Left lung (tissue), 10 donors: Measurements from ENCODE around the gene CLDN12. TPM values are rescaled to one million over a fixed set of nuclear protein-coding genes. Genes with fewer than 3 reads are reported as not detected.

Experiments
- ATAC-seq: fragments of 200-7000 bp; cut with Tn5 transposase; one replicate; pipeline ENCODE4 v1.9.1; 2020; ENCODE audit warnings: moderate library complexity
- DNase-seq, 4 donors: peaks; one replicate each; pipeline ENCODE4 v3.0.0-alpha.2; 2013 to 2020
- H3K27ac ChIP-seq, 2 donors: fragments of 200-600 bp; sonication (generic) in 1 of 2; one replicate each; pipeline versions ENCODE4 v1.5.0 to v1.8.0; 2020 to 2021
- H3K27me3 ChIP-seq, 2 donors: fragments of 200-600 bp; sonication (generic) in 1 of 2; one replicate each; pipeline versions ENCODE4 v1.5.0 to v1.8.0; 2020 to 2021
- H3K36me3 ChIP-seq, 2 donors: fragments of 200-600 bp; sonication (generic) in 1 of 2; one replicate each; pipeline versions ENCODE4 v1.5.0 to v1.8.0; 2020 to 2021
- H3K4me1 ChIP-seq, 2 donors: fragments of 200-600 bp; one replicate each; pipeline ENCODE4 v1.8.0; 2021
- H3K4me3 ChIP-seq, 2 donors: fragments of 200-600 bp; sonication (generic) in 1 of 2; one replicate each; pipeline versions ENCODE4 v1.5.0 to v1.8.0; 2020 to 2021; ENCODE audit warnings: mild to moderate bottlenecking in 1 of 2
- H3K9me3 ChIP-seq, 2 donors: fragments of 200-600 bp; sonication (generic) in 1 of 2; one replicate each; pipeline versions ENCODE4 v1.5.0 to v1.8.0; 2020 to 2021
- CTCF ChIP-seq, 2 donors: fragments of 200-600 bp; sonication (generic) in 1 of 2; IDR thresholded peaks; one replicate each; pipeline versions ENCODE4 v1.5.0 to v1.8.0; 2021; ENCODE audit warnings: antibody characterized with exemption in 2 of 2
- intact Hi-C, 2 donors: fragments of 100-400 bp; cut with DNase I; formaldehyde crosslinking; loops; one replicate each; pipeline versions ENCODE4 v1.11.2 to v1.14.2; 2022
- polyA plus RNA-seq, 6 donors: library from polyadenylated mRNA; unstranded; fragments of 120-200 nt; gene quantifications; one replicate each; pipeline ENCODE4 v1.2.1, GENCODE V29; 2013; ENCODE audit not compliant: insufficient read length in 6 of 6
- total RNA-seq, 2 donors: library from RNA; stranded (reverse); fragmentation: NEBNext Ultra II Directional; extraction: Animal tissue kit (Norgen Biotek cat#: 25700); gene quantifications; one replicate each; pipeline ENCODE4 v1.2.1, GENCODE V29; 2021
- donor health status: DM: no; HTN: yes; CAD: no.
- donor health status: DM: no; HTN: no; CAD: no.

The CLDN12 gene
- total and polyA plus RNA-seq, 8 donors: 37.9 to 51.0 (median 46.7) TPM

GRCh38 chr7:90402785-90403173 is 482 bp upstream of the CLDN12 start:
- intact Hi-C loops: no loop called here
- ATAC-seq: no peak
- peaks cover 0 to 14% of the 10 kb centered on the region in 2 donors for H3K36me3 ChIP-seq

DNA sequence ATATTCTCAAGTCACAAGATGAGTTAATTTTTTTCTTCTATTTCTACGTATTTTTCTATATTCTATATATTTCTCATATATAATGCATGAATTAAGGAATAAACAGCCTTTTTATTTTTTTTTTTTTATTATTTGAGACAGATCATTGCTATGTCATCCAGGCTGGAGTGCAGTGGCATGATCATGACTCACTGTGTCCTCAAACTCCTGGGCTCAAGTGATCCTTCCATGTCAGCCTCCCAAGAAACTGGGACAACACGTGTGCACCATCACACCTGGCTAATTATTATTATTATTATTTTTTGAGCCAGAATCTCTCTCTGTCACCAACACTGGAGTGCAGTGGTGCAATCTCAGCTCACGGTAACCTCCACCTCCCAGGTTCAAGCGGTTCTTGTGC is 1.5 kb downstream of the CLDN12 start:
- peaks cover 0 to 23% of the 10 kb centered on the region in 2 donors for H3K36me3 ChIP-seq
- H3K27me3 ChIP-seq: no peaks in the 10 kb centered on the region
- H3K4me3 ChIP-seq: peak overlapping the region in 1 of 2 donors; percentile 52
- intact Hi-C loops: no loop called here
- ATAC-seq (no peak), DNase-seq (peak in 1 of 4 donors; percentile 40)
- peak overlapping the region; percentile 81 to 95 for H3K27ac ChIP-seq
- TF ChIP-seq CTCF (IDR thresholded peaks at IDR 0.05): no peak
- no peaks in the 10 kb centered on the region for H3K9me3 ChIP-seq
- H3K4me1 ChIP-seq: peaks cover 4 to 11% of the 10 kb centered on the region in 2 donors

More at GRCh38 chr7:90402785-90403173, 482 bp upstream of the CLDN12 start:
- peak overlapping the region; percentile 81 to 95 for H3K27ac ChIP-seq
- TF ChIP-seq CTCF (IDR thresholded peaks at IDR 0.05): no peak
- H3K4me1 ChIP-seq: peaks cover 4 to 11% of the 10 kb centered on the region in 2 donors
- H3K4me3 ChIP-seq: peak overlapping the region; percentile 52 to 53
- no peak for DNase-seq
- H3K9me3 ChIP-seq: peaks cover 0 to 7% of the 10 kb centered on the region in 2 donors
- no peaks in the 10 kb centered on the region for H3K27me3 ChIP-seq

DNA sequence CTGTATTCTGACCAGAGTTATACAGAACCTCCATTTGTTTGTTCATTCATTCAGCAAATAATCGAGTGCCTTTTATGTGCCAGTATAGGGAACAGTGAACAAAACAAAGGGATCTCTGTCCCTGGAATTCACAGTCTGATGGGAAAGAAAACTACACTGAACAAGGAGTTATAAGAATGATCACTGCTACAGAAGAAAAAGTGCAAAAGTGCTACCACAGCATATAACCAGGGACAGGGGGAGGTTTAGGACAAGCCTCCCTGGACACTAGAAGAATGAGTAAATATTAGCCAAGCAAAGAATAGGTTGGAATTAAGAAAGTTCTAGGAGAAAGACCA is 4.2 kb downstream of the CLDN12 start:
- intact Hi-C loops: no loop called here

GRCh38 chr7:90408142-90408541 is 4.9 kb downstream of the CLDN12 start:
- TF ChIP-seq CTCF (IDR thresholded peaks at IDR 0.05): no peak

More for the DNA sequence above, 4.2 kb downstream of the CLDN12 start:
- no peak for ATAC-seq
- H3K4me1 ChIP-seq: peaks cover 8 to 10% of the 10 kb centered on the region in 2 donors
- H3K27ac ChIP-seq: no peak overlapping the region
- no peaks in the 10 kb centered on the region for H3K9me3 ChIP-seq
- H3K4me3 ChIP-seq: no peak overlapping the region
- peaks cover 0 to 25% of the 10 kb centered on the region in 2 donors for H3K36me3 ChIP-seq
- no peaks in the 10 kb centered on the region for H3K27me3 ChIP-seq
- no peak for TF ChIP-seq CTCF (IDR thresholded peaks at IDR 0.05)
- no peak for DNase-seq

DNA sequence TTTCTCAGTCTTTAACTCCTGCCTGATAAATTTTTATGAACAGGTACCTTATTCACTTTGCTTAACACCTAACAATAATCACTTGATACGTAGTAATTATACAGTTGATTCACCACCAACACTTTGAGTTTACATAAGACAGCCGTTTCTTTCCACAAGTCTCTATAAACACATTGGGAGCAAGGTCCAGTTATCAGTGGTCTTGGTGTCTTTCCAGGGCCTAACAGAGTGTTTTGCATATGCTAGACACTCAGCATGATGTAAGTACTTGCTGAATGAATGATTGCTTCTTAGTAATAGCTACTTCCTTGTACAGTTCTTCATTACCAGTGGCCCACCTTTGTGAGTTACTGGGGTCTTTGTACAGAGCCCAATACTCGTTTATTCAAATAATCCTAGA is 6.4 kb downstream of the CLDN12 start:
- intact Hi-C loops: no loop called here
- DNase-seq (no peak), ATAC-seq (no peak)
- Histone ChIP-seq H3K4me3 (no peak overlapping the region), H3K36me3 (peaks cover 0 to 34% of the 10 kb centered on the region in 2 donors), H3K4me1 (peaks cover 4 to 5% of the 10 kb centered on the region in 2 donors), H3K9me3 (no peaks in the 10 kb centered on the region), H3K27me3 (no peaks in the 10 kb centered on the region), H3K27ac (no peak overlapping the region)
- no peak for TF ChIP-seq CTCF (IDR thresholded peaks at IDR 0.05)

More at GRCh38 chr7:90408142-90408541, 4.9 kb downstream of the CLDN12 start:
- intact Hi-C loops: no loop called here
- H3K4me3 ChIP-seq: no peak overlapping the region
- DNase-seq: no peak
- no peaks in the 10 kb centered on the region for H3K9me3 ChIP-seq
- no peaks in the 10 kb centered on the region for H3K27me3 ChIP-seq
- no peak overlapping the region for H3K27ac ChIP-seq
- peaks cover 4 to 5% of the 10 kb centered on the region in 2 donors for H3K4me1 ChIP-seq
- ATAC-seq: no peak
- peaks cover 0 to 30% of the 10 kb centered on the region in 2 donors for H3K36me3 ChIP-seq
